SK-N-SH treated with all-trans-retinoic acid at 6 μM for 48 hours (cell line): ENCODE results near the gene SLC30A4.

ENCODE experiments used
- CREB5 ChIP-seq: fragments of 250-450 bp; sonication (Bioruptor Pico); IDR thresholded peaks from 2 replicates; pipeline ENCODE4 v1.5.1; 2020; ENCODE audit warnings: low read depth, mild to moderate bottlenecking, moderate library complexity
- PPARA ChIP-seq: fragments of 250-450 bp; sonication (Bioruptor Pico); IDR thresholded peaks from 2 replicates; pipeline ENCODE4 v1.5.0; 2020; ENCODE audit warnings: mild to moderate bottlenecking, borderline replicate concordance
- RARB ChIP-seq: fragments of 250-450 bp; sonication (Bioruptor Pico); IDR thresholded peaks from 2 replicates; pipeline ENCODE4 v1.8.0; 2021; ENCODE audit warnings: mild to moderate bottlenecking, moderate library complexity
- TCF4 ChIP-seq: fragments of 250-450 bp; sonication (Bioruptor Pico); IDR thresholded peaks from 2 replicates; pipeline ENCODE4 v1.8.0; 2021; ENCODE audit warnings: mild to moderate bottlenecking, moderate library complexity, borderline replicate concordance
- ZC3H10 ChIP-seq: fragments of 250-450 bp; sonication (Bioruptor Pico); IDR thresholded peaks from 2 replicates; pipeline ENCODE4 v1.5.1; 2021; ENCODE audit warnings: mild to moderate bottlenecking, moderate library complexity
- ZFP30 ChIP-seq: fragments of 450-650 bp; formaldehyde crosslinking; IDR thresholded peaks from 2 replicates; pipeline ENCODE4 v1.5.0; 2022; ENCODE audit warnings: mild to moderate bottlenecking, moderate library complexity

- TF ChIP-seq CREB5 (CRISPR knock-in tag) (no peak), PPARA (no peak), ZFP30 (CRISPR knock-in tag) (no peak), ZC3H10 (CRISPR knock-in tag) (no peak), RARB (CRISPR knock-in tag) (no peak), TCF4 (CRISPR knock-in tag) (no peak)
These were observed 63.7 kb downstream of the SLC30A4 start for GRCh38 chr15:45458746-45459403.
